ENCODE results near the gene TANC2. TPM values are rescaled to one million over a fixed set of nuclear protein-coding genes. Genes with fewer than 3 reads are reported as not detected.

The TANC2 gene
- total and polyA plus RNA-seq, 2 donors (not counting 3 experiments of a cell fraction or from before 2014, with no cell fraction given), result 7.9 to 30.8 TPM

- intact Hi-C loops (cut with micrococcal nuclease), result no loop called here
- Histone ChIP-seq H4K20me1 (replicated peaks; ENCODE audit: control insufficient read depth, extremely low read depth, insufficient read depth, low read length) (no peaks in the 10 kb centered on the region), H3K9me3 (replicated peaks; ENCODE audit: control insufficient read depth, insufficient read depth, low read length) (no peaks in the 10 kb centered on the region), H3K9ac (replicated peaks; ENCODE audit: extremely low read depth, insufficient read depth, low read length) (no peak overlapping the region), H3K9me1 (replicated peaks; ENCODE audit: control insufficient read depth, extremely low read depth, insufficient read depth, low read length) (no peaks in the 10 kb centered on the region), H3K79me2 (ENCODE audit: control insufficient read depth, insufficient read depth, low read length) (no peaks in the 10 kb centered on the region), H3K4me2 (ENCODE audit: insufficient read depth, low read length) (no peak overlapping the region), H3K27ac (ENCODE audit: insufficient read depth, low read depth, low read length) (no peak overlapping the region), H3K4me1 (ENCODE audit: control insufficient read depth, extremely low read depth, insufficient read depth, low read length) (peaks cover 2% of the 10 kb centered on the region), H3K36me3 (ENCODE audit: control insufficient read depth in 2 of 2, extremely low read depth in 1 of 2, insufficient read depth in 2 of 2, low read length in 2 of 2) (no peaks in the 10 kb centered on the region), H3K27me3 (ENCODE audit: control insufficient read depth in 2 of 2, insufficient read depth in 2 of 2, low read length in 2 of 2) (no peaks in the 10 kb centered on the region), H3K4me3 (replicated peaks in 1 of 3; ENCODE audit: insufficient read depth in 1 of 3, low read depth in 1 of 3, low read length in 3 of 3) (no peak overlapping the region), H2AFZ (ENCODE audit: low read depth, low read length) (no peak overlapping the region)
- no TSS peak for BruUV-seq (replicated peaks)
- CTCF ChIA-PET, result interaction anchor here (0.8 to 1.4 kb wide), 3 partner anchors 12 to 407 kb away, joined by 4 to 5 read pairs (median 4); no protein-coding TSS in a partner anchor
- TF ChIP-seq, protein P1, sequence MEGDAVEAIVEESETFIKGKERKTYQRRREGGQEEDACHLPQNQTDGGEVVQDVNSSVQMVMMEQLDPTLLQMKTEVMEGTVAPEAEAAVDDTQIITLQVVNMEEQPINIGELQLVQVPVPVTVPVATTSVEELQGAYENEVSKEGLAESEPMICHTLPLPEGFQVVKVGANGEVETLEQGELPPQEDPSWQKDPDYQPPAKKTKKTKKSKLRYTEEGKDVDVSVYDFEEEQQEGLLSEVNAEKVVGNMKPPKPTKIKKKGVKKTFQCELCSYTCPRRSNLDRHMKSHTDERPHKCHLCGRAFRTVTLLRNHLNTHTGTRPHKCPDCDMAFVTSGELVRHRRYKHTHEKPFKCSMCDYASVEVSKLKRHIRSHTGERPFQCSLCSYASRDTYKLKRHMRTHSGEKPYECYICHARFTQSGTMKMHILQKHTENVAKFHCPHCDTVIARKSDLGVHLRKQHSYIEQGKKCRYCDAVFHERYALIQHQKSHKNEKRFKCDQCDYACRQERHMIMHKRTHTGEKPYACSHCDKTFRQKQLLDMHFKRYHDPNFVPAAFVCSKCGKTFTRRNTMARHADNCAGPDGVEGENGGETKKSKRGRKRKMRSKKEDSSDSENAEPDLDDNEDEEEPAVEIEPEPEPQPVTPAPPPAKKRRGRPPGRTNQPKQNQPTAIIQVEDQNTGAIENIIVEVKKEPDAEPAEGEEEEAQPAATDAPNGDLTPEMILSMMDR (IDR thresholded peaks at IDR 0.05; ENCODE audit: extremely low read depth in 1 of 2, insufficient read depth in 1 of 2, low read depth in 1 of 2, low read length in 2 of 2), result no peak
- TF ChIP-seq POLR2AphosphoS5 (IDR thresholded peaks at IDR 0.05; ENCODE audit: insufficient read depth, low read depth, low read length), result no peak
- no peak for TF ChIP-seq POLR2A (IDR thresholded peaks at IDR 0.05; ENCODE audit: low read depth, low read length)
- TF ChIP-seq FOS (IDR thresholded peaks at IDR 0.05; ENCODE audit: borderline replicate concordance, insufficient read depth, low read length), result no peak
- no peak for TF ChIP-seq EZH2 (IDR thresholded peaks at IDR 0.05; ENCODE audit: borderline replicate concordance, low read depth, low read length, severe bottlenecking)
- no peak for TF ChIP-seq JUN (IDR thresholded peaks at IDR 0.05; ENCODE audit: borderline replicate concordance, insufficient read depth, insufficient read length, low read depth)
- TF ChIP-seq MAX (IDR thresholded peaks at IDR 0.05; ENCODE audit: insufficient read depth, insufficient read length), result no peak
- no peak for TF ChIP-seq MYC (IDR thresholded peaks at IDR 0.05; ENCODE audit: low read depth, low read length)
- TF ChIP-seq GATA2 (IDR thresholded peaks at IDR 0.05; ENCODE audit: insufficient read depth, insufficient read length, low read depth, low read length), result no peak
- dilution Hi-C loops (cut with MboI; ENCODE audit: extremely low pct_ligation_motif_present, low sequenced_read_pairs), result no loop called here
- DNase-seq (ENCODE audit: low read depth, low spot score) (no peak), FAIRE-seq (no peak)
- POLR2A ChIA-PET, result no interaction called here
Measured at GRCh38 chr17:62999736-63000135, 33.7 kb downstream of the TANC2 start.
